HFFc6 (cell line): Measurements from ENCODE around the gene HSBP1. TPM values are rescaled to one million over a fixed set of nuclear protein-coding genes. Genes with fewer than 3 reads are reported as not detected.

ENCODE experiments used
- DNase-seq: peaks from one replicate; pipeline ENCODE4 v3.0.0-alpha.2; 2018
- H3K27ac Mint-ChIP-seq: 2 replicates; pipeline ENCODE4 v1.8.0; 2020; ENCODE audit warnings: mild to moderate bottlenecking, mixed read lengths
- H3K27me3 Mint-ChIP-seq: 2 replicates; pipeline ENCODE4 v1.8.0; 2021; ENCODE audit warnings: mild to moderate bottlenecking, moderate library complexity, mixed read lengths; ENCODE audit not compliant: insufficient read depth
- H3K36me3 Mint-ChIP-seq: 2 replicates; pipeline ENCODE4 v1.8.0; 2021; ENCODE audit warnings: low read depth, mixed read lengths
- H3K4me1 Mint-ChIP-seq: 2 replicates; pipeline ENCODE4 v1.8.0; 2020; ENCODE audit warnings: low read depth, mixed read lengths
- H3K4me3 Mint-ChIP-seq: 2 replicates; pipeline ENCODE4 v1.8.0; 2020; ENCODE audit warnings: mild to moderate bottlenecking, moderate library complexity, mixed read lengths
- H3K9me3 Mint-ChIP-seq: 2 replicates; pipeline ENCODE4 v1.8.0; 2020; ENCODE audit warnings: mild to moderate bottlenecking, mixed read lengths
- total RNA-seq, 6 experiments: library from RNA; stranded (reverse); fragmentation: NEBNext Ultra II Directional; extraction: Animal tissue kit (Norgen Biotek cat#: 25700); gene quantifications; 2 replicates in 1 of 6; 3 replicates in 5 of 6; pipeline ENCODE4 v1.2.3, GENCODE V29; 2021
- TF ChIP-seq, protein P1 (sequence below): fragments of 200-600 bp; sonication (generic); IDR thresholded peaks from 2 replicates; pipeline ENCODE4 v1.5.0; 2021; ENCODE audit warnings: antibody characterized with exemption, mild to moderate bottlenecking

HSBP1 gene
- total RNA-seq, 6 experiments from 2014 or later, result 138 to 174 (median 161) TPM

DNA sequence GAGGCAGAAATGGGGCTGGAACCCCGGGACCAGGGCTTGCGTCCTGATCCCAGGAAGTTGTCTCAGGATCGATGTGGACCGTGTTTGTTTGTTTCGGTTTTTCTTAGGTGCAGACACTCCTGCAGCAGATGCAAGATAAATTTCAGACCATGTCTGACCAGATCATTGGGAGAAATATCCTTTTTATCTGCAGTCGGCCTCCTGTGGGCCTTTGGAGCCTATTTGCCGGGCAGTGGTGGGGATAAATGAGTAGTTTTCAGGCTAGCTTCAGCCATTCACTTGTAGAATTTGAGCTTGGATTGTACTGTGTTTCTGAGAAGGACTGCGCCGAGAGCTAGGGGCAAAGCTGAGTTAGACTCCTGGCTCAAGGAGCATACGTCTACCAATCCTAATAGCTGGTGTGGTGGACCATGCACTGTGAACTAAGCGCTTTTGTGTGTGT lies 816 bp downstream of the HSBP1 start:
- Mint-ChIP-seq H3K4me3 (peak overlapping the region; percentile 97), H3K9me3 (no peaks in the 10 kb centered on the region; the same call in 1 of the 2 replicates), H3K4me1 (peaks cover 34% of the 10 kb centered on the region), H3K27ac (peak overlapping the region; percentile 86), H3K36me3 (peaks cover 42% of the 10 kb centered on the region), H3K27me3 (peaks cover 6% of the 10 kb centered on the region)
- no peak for DNase-seq
- TF ChIP-seq, protein P1, sequence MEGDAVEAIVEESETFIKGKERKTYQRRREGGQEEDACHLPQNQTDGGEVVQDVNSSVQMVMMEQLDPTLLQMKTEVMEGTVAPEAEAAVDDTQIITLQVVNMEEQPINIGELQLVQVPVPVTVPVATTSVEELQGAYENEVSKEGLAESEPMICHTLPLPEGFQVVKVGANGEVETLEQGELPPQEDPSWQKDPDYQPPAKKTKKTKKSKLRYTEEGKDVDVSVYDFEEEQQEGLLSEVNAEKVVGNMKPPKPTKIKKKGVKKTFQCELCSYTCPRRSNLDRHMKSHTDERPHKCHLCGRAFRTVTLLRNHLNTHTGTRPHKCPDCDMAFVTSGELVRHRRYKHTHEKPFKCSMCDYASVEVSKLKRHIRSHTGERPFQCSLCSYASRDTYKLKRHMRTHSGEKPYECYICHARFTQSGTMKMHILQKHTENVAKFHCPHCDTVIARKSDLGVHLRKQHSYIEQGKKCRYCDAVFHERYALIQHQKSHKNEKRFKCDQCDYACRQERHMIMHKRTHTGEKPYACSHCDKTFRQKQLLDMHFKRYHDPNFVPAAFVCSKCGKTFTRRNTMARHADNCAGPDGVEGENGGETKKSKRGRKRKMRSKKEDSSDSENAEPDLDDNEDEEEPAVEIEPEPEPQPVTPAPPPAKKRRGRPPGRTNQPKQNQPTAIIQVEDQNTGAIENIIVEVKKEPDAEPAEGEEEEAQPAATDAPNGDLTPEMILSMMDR, result no peak

DNA sequence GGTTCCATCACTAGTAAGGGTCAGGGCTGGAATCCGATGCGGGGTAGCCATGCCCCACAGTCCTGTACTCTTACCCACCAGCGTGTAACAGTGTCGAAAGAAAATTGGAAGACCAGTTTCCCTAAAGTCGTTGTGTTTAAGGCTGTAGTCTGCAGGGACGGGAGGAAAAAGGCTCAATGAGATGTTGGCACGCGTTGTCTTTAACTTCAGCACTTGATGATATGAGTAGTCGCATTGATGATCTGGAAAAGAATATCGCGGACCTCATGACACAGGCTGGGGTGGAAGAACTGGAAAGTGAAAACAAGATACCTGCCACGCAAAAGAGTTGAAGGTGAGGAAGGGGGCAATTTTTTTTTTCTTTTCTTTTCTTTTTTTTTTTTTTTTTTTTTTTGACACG lies 1.3 kb downstream of the HSBP1 start:
- Mint-ChIP-seq H3K36me3 (peaks cover 42% of the 10 kb centered on the region), H3K9me3 (no peaks in the 10 kb centered on the region; the same call in 1 of the 2 replicates), H3K27ac (peak overlapping the region; percentile 86), H3K4me3 (peak overlapping the region; percentile 97), H3K27me3 (peaks cover 6% of the 10 kb centered on the region), H3K4me1 (peaks cover 39% of the 10 kb centered on the region)
- TF ChIP-seq, protein P1, result no peak
- no peak for DNase-seq

DNA sequence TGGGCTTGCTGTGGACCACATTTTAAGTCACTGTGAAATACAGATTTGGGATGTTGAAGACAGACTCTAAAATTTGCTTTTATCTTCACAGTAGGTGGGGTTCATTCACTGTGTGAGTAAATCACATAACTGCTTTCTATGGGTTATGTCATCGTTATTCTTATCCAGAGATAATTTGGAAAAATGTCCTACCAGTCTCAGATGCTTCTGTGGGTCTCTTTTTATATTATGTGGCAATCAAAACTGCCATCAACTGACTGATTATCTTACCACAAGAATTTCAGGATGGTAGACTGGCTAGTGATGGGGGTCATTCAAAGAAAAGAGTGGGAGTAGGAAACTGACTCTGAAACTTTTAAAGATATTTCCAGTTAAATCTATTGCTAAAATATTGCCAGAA lies 3.1 kb downstream of the HSBP1 start:
- DNase-seq, result no peak
- peaks cover 3% of the 10 kb centered on the region for H3K27me3 Mint-ChIP-seq
- peaks cover 48% of the 10 kb centered on the region for H3K4me1 Mint-ChIP-seq
- H3K9me3 Mint-ChIP-seq, result no peaks in the 10 kb centered on the region; the same call in 1 of the 2 replicates
- peak overlapping the region; percentile 41 for H3K4me3 Mint-ChIP-seq
- H3K27ac Mint-ChIP-seq, result peak overlapping the region; percentile 73
- H3K36me3 Mint-ChIP-seq, result peaks cover 42% of the 10 kb centered on the region
- TF ChIP-seq, protein P1, result no peak

DNA sequence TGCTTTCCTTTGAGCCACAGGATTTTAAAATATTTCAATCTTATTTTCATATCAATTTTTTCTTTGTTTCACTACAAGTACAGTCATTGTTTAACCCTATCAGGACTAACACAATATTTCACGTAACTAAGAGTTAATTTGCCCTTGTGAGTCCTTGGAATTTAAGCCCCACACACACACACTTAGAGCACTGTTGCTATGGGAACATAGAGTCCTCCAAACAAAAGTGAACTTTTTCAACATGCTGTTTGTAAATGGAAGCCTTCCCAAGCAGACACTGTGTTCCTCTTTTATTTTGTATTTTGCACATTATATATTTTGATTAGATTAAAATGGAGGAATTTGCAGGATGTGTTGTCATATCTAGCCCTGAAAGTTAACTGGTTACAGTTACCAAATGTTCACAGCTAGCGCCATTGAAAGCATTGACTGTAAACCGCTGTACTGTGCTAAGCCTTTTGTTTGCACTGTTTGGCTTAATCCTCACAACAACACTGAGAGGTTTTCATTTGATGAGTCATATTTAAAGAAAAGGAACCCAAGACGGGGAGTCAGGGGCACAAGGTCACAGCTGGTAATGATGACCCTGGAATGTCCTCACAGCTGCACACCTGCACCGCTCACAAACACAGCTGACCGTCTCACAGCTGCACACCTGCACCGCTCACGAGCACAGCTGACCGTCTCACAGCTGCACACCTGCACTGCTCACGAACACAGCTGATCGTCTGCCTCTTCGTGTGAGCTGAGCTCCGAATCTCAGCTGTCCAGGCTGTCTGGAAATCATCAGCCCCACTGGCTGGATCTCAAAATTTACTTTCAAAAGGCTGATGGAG lies 6.3 kb downstream of the HSBP1 start:
- Mint-ChIP-seq H3K27me3 (peaks cover 11% of the 10 kb centered on the region), H3K9me3 (no peaks in the 10 kb centered on the region; the same call in 1 of the 2 replicates), H3K36me3 (peaks cover 34% of the 10 kb centered on the region), H3K4me3 (peak overlapping the region; percentile 37; the same call in 1 of the 2 replicates), H3K27ac (peak overlapping the region; percentile 44), H3K4me1 (peaks cover 39% of the 10 kb centered on the region)
- peak; percentile 29 for DNase-seq
- TF ChIP-seq, protein P1, result no peak

DNA sequence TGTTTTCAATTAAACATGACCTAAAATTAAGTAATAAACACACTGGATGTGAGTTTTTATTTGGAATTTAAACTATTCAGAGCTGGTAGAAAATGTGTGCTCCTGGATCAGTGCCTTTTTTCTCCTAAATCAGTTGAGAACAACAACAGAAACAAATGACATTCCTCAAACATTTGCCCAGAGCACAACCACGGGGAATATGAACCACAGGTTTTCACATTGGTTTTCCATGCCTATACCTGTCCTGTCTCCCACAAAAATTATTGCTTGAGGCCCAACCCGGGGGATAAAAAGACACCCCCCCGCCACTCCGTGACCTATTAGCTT lies 6.8 kb downstream of the HSBP1 start:
- peaks cover 35% of the 10 kb centered on the region for H3K4me1 Mint-ChIP-seq
- H3K27me3 Mint-ChIP-seq, result peaks cover 11% of the 10 kb centered on the region
- H3K9me3 Mint-ChIP-seq, result no peaks in the 10 kb centered on the region
- DNase-seq, result no peak
- peaks cover 30% of the 10 kb centered on the region for H3K36me3 Mint-ChIP-seq
- peak overlapping the region; percentile 44 for H3K27ac Mint-ChIP-seq
- TF ChIP-seq, protein P1, result no peak
- no peak overlapping the region; the same call in 1 of the 2 replicates for H3K4me3 Mint-ChIP-seq
